HS-27A (cell line): ENCODE results near the gene ARMC7.

Source experiments
- DNase-seq: peaks from one replicate; pipeline ENCODE4 v3.0.0-alpha.2; 2012; ENCODE audit warnings: low read depth, missing footprints

Gene ARMC7

DNA sequence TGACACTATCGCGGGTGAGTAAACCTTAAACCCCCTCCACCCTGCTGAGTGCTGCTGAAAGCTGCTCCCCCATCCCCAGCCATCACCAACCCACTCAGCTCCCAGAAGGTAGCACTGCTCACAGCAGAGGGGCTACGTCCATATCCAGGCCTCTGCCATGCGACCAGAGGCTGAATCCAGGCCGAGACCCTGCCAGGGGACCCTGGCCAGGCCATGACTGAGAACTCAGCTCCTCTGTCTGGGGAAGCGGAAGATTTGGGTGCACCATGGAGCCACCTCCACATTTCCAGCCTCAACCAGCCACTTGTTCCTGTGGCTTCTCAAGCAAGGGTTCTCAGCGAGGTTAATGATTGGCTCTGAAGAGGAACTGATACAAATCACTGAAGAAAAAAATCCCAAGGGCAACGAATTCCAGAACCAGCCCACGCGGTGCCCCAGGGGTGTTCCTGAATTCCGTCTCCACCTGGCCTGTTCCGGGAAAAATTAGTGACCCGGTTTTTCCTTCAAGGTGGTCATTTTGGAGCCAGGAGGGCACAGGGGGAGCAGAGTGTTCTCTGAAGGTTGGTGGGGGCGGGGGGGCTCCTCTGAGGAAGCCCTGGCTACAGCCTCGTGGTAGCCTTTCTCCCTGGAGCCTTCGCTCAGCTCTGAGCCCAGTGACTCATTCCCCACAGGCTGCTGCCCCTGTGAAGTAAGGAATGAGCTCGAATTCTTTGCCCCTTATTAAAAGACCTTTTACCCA is 31.3 kb upstream of the ARMC7 start:
- DNase-seq = peak; percentile 59

DNA sequence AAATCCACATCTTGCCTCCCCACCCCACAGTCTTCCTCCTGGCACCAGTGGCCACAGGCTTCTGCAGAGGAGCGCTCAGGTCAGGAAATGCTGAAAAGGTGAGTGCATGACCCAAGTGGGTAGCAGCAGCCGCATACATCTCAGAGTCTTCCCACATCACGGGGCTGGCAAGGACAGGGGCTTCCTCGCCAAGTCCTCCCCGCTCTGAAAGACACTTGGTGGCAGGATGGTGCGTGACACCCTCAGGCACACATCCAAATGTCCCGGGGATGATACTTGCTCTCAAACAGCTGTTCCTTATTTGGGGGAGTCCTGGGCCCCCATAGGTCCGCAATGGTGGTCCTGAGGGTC is 30.8 kb upstream of the ARMC7 start:
- DNase-seq = no peak

DNA sequence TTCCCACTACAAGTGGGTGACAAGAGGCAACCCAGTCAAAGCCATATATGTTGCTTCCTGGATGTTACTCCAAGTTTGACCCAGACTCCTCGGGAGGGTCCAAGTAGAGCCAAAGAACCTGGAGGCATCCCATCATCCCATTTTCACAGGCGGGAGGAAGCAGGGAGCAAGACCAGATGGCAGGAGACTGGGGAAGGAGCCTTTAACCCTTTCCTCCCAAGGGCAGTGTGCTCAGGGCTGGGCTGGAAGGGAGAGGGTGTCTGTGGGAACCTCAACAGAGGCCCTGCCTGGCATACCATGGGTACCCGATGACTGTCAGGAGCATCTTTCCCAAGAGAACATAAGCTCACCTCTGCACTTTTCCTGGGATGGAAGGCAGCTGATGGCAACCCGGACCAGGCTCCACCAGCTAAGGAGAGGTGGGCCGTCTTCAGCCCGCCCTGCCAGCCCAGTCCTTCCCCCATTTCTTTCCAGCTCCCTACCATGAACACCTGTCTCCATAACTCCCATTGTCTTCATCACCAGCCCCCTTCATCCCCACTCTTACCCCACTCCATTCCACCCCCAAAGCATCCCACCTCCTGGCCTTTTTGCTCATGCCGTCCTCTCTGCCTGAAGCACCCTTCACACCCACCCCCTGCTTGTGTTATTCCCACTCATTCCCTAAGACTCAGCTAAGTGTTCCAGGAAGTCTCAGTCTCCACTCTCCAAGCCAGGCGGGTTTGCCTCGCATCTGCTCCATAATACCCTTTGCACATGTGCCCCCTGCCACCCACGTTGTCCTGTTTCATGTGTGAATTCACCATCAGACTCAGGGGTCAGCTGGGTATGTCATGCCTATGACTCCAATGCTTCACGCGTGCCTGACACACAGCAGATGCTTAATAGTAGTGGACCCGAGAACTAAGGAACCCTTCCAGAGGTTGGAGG is 27.9 kb upstream of the ARMC7 start:
- DNase-seq = no peak

DNA sequence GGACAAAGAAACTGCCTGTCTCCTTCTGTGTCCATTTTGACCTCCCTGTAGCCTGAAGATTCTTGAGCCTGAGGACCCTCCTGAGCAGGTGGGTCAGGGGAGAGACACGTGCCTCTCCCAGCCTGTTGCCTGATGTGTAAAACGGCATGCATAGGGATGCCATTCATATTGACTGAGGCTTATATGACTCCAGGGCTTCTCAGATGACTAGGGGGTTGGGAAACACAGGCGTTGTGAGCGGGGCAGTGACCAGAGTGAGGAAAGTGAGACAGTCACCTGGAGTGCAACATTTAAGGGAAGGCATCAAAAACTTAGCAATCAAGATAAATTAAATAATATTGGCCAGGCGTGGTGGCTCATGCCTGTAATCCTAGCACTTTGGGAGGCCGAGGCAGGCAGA is 27.1 kb upstream of the ARMC7 start:
- no peak for DNase-seq

DNA sequence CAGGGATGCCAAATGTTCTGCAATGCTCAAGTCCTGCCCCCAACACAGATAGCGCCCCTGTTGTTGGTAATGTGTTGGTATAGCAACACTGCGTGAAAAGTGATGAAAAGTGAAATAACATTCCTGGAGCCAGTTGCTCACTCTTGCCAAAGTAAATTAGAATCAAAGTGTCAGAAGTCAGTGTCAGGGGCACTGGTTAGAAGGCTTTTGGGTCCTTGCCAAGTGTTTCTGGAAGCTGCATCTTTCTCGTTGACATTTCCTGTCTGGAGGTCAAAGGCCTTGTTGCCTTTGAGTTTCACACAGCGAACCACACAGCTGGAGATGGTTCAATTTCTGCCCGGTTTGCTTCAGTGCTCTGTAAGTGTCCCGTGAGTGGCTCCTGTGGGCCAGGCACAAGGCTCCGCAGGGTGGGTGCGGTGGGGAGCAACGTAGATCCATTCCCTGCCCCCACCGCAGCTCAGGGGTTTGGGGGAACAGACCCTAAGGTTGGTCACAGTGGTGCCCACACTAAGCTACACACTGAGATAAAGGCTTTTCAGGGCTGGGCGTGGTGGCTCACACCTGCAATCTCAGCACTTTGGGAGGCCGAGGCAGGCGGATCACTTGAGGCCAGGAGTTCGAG is 25.6 kb upstream of the ARMC7 start:
- no peak for DNase-seq

DNA sequence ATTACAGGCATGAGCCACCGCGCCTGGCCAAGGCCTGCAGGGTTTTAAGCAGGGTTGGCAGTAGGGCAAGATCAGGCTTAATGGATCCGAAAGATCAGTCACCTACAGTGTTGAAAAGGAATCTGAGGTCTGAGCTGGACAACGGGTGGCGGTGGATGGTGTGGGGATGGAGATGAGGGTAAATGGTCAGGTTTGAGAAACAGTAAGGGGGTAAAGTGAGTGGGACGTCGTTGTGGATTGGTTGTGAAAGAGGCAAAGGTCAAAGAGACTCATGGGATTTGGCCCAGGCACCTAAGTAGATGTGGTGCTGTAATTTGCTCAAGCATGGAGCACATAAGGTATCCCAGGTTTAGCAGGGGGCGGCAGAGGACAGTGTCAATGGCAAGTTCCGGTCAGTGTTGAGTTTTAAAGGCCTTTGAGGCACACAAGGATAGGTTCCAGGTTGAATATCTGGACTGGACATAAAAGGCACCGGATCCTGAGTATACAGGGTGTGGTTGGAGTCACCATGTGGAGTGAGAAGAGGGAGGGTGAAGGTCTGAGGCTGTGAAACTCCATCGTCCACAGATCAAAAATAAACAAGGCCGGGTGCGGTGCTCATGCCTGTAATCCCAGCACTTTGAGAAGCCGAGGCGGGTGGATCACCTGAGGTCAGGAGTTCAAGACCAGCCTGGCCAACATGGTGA is 23.1 kb upstream of the ARMC7 start:
- DNase-seq = no peak

DNA sequence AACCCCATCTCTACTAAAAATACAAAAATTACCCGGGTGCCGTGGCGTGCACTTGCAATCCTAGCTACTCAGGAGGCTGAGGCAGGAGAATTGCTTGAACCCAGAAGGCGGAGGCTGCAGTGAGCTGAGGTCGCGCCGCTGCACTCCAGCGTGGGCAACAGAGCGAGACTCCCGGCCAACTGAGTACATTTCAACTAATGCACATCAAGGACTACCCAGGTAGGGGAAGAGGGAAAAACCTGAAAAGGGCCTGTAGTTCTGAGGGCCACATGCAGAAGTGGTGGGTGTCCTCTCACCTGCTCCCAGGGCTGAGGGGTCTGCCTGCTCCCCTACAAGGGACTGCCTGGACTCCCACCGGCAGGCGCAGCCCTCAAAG is 22.6 kb upstream of the ARMC7 start:
- DNase-seq = no peak

DNA sequence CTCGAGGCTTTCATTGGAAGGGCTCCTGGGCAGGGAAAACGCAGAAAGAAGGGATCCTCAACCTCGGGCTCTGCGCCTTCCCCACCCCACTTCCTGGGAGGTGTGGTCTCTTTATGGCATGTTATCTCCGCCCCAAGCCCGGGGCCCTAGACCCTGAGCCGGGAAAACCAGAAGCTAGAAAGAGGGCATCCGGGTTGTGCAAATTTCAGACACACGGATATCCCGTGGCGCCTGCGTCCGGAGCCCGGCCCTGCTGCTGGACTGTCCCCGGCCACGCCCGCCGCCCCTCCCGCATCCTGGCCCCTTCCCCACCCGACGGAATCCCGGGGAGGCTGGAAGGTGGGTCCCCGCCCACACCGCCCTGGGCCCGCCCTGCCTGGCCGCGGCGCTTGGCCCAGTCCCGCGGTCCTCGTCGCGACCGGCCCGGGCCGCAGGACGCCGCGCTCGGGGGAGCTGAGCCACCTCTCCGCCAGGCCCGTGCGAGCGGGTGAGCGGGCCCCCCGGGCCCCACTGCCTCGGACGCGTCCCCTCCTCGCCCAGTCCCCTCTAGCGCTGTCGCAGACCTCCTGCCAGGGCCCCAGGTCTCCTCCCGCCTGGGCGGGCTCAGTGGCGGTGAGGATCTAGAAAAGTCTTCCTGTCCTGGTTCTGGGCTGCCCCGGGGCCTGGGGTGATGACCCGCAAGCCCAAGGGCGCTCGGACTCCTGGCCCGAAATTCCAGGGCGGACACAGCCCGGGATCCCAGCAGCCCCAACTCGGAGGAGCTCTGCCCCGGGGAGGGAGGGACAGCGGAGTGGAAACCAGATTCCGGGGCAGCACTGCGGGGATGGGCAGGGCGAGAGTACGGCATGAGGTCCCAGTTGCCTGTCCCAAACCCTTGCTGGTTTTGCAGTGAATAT is 22.0 kb upstream of the ARMC7 start, which contains the start of gene SLC16A5:
Gene SLC16A5, plus strand, starts transcription at position 397 of the 896 bp plus-strand sequence. CDS start 5,683 bp downstream, outside the sequence.
- peak; percentile 51 for DNase-seq

DNA sequence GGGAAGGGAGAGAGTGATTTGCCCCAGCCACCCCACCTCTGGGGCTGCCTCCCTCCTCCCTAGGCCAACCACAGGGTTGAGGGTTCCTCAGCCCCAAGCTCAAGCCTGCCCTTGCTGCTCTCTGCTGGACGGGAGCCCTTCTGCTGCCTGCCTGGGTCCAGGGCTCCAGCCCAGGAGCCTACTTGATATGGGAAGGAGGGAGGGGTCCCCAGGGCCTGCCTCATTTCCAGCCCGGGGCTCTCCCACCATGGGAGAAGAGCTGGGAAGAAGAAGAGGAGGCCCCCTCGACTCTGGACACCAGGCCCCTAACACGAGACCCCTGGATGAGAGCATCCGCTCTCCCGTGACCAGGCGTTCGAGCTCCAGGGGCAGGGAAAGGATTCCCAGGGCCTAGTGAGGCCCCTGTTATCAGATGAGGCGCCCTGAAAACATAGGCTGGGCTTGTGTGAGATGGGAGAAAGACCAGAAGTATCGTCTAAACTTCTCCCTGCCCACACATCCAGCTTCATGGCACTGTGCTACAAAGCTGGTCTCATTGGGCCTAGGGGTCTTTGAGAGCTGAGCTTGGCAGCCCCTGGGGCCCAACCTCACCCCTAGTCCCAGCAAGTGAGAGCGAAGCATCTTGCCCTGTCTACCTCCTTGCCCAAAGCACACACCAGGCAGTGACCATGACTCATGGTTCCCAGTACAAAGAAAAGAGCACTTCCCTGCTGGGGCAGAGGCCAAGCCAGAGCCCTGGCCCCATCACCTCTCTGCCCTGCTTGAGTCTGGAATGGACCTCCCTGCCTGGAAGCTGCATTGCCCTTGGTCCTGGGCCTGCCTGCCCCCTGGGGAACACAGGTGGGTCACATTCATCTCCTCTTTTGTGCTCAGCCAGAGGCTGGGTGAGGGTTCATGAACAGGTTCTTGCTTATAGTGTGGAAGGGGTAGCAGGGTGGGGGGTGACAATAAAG is 21.0 kb upstream of the ARMC7 start:
- no peak for DNase-seq

DNA sequence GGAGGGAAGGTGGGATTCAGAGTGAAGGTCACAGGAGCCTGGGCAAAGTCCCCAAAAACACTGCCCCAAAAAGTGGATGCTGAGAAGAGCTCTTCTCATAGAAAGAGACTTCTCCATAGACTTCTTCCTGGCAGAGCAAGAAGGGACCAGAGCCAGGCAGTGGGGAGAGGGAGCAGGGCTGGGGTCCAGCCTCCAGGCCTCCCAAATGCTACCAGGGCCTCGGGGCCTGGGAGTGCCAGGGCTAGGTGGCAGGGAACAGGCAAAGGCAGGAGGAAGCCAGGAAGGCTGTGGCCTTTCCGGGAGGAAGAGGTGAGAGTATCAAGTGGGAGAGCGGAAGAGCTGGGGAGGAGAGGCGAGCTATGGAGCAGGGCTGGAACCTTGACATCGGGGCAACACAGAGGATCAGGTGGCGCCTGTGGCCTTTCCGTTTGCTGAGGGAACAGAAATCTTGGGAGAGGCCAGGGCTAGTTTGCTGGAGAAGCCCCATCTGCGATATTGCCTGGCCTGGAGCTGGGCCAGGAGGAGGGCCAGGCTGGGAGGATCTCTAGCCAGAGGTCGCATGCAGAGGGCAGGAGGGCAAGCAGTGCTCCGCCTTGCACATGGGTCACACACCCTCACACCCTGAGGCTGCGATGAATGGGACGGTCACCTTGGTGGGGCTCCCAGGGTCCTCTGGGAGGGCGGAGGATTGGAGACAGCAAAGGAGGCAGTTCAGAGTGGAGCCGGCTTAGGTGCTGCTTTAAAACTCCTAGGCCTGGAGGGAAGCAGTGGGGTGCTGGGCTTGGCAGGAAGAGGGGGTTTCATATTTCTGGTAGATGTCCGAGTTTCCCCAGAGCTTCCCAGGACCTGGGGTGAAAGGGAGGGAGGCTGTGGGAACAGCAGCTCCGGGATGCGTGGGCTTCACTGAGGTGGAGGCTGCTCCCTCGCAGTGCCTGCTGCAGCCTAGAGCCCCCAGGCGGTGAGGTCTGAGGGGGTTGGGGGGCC is 18.6 kb upstream of the ARMC7 start:
- DNase-seq = no peak

DNA sequence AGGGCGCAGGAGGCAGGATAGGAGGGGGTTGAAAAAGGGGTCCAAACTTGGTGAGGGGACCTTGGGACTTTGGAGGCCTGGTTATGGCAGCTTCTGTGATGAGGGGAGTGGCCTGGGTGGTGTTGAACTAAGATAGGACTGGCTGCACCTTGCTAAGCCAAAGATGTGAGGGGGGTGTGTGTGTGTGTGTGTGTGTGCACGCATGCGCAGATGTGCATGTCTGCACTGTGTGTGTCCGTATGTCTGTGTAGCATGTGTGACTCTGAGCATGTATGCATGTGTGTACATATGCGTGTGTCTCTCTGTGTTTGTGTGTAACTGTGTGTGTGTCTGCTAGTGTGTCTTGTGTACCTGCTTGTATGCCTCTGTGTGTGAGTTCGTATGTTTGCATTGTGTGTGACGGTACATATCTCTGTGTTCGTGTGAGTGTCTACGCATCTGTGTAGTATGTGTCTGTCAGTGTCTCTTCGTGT is 17.9 kb upstream of the ARMC7 start:
- DNase-seq = no peak

DNA sequence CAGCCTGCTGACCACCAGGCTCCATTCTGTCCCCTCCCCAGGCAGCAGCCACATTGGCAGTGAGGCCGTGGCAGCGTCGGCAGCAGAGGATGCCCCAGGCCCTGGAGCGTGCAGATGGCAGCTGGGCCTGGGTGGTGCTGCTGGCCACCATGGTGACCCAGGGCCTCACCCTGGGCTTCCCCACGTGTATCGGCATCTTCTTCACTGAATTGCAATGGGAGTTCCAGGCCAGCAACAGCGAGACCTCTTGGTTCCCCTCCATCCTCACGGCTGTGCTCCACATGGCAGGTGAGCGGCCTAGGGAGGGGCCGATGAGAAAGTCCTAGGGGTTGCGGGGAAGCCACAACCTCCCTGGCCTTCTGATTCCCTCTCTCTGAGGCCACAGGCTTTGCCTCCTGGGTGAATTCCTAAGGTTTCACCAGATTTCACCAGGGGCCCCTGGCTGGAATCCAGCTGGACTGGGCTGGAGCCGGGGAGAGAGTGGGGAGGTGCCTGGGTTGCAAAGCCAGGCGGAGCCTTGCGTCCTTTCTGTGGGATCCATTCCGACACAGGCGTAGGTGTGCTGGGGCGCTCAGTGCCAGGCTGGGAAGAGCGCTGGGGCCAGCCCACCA is 16.1 kb upstream of the ARMC7 start:
- no peak for DNase-seq

DNA sequence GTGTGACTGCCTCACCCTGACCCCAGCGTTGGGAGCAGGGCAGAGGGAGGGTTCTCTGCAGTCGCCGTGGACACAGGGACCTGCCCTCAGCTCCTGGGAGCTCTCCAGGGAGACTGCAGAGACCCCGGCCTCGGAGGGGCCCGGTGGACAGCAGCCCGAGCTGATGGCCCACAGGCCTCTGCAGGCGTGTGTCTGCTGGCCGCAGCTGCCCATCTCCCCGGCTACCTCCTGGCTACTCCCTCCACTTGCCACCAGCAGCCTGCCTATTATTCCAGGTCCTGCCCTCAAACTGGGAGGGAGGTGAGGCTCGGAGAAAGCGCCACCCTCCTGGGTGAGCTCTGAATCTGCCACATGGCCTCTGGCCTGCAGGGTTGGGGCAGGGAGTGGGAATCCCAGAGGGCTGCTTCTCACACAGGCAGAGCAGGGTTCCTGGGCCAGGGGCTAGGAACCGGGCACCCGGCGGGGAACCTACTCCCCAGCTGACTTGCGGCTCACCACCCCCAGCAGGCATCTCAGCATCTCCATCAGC is 14.8 kb upstream of the ARMC7 start:
- DNase-seq = no peak

DNA sequence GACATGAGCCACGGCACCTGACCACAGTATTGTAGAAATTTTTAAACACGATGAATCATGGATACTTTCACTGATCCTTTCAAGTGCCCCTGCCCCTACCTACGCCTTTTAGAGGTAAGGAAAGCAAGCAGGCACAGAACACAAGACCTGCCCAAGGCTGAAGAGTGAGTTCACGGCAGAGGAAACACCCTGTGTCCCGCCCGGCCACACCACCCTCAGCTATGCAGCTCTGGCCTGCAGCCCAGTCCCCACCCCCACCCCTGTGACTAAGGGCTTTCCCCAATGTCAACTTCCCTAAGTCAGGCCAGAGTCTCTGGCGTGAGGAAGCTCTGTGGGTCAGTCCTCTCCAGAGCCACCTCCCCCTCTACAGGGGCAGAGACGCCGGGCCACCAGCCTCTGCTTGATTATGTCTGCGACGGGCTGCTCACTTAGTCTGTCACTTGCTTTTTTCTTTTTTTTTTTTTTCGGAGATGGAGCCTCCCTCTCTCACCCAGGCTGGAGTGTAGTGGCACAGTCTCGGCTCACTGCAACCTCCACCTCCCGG is 13.6 kb upstream of the ARMC7 start:
- DNase-seq = peak; percentile 52

DNA sequence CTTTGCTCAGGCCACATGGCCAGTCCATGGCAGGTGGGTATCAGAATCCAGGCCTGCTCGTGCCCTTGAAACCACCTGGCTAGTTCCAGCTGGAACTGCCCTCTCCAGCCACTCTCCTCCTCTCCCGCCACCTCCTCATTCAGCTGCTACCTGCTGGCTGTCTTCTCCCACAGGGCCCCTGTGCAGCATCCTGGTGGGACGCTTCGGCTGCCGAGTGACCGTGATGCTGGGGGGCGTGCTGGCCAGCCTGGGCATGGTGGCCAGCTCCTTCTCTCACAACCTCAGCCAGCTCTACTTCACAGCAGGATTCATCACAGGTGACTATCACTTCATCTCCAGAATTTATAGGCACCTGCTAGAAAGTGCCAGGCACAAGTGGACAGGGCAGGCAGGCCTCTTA is 11.9 kb upstream of the ARMC7 start:
- DNase-seq = no peak

DNA sequence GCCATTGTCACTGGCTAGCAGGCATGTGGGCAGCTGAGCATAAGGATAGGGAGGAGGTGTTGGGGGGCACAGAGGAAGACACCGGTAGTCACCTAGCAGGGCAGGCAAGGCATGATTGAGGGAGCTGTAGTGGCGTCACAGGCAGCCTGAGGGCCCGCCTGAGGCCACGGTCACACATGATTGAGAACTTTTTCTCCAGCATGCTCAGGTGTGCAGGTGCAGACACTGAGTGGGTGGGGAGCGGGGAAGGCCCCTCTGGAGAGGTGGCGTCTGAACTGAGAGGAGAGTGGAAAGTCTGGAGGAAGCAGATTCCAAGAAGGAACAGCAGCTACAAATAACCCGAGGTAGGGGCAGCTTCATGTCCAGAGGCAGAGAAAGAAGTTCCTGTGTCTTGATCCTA is 10.9 kb upstream of the ARMC7 start:
- DNase-seq = no peak

DNA sequence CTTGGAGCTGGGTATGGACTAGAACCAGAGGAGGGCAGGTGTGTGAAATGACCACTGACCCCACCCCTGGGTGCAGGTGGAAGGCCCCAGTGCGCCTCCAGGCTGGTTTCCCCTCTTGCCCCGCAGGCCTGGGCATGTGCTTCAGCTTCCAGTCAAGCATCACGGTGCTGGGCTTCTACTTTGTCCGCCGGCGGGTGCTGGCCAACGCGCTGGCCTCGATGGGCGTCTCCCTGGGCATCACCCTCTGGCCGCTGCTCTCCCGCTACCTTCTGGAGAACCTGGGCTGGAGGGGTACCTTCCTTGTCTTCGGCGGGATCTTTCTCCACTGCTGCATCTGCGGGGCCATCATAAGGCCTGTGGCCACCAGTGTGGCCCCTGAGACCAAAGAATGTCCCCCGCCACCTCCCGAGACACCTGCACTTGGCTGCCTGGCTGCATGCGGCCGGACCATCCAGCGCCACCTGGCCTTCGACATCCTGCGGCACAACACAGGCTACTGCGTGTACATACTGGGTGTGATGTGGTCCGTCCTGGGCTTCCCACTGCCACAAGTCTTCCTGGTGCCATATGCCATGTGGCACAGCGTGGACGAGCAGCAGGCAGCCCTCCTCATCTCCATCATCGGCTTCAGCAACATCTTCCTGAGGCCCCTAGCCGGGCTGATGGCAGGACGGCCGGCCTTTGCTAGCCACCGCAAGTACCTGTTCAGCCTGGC is 9.7 kb upstream of the ARMC7 start:
- DNase-seq = no peak
